Smooth muscle cell (in vitro differentiated cells): ENCODE data around the gene CLDN6. TPM values are rescaled to one million over a fixed set of nuclear protein-coding genes. Genes with fewer than 3 reads are reported as not detected.

ENCODE experiments used
- DNase-seq: peaks from one replicate; lab custom pipeline; 2025; ENCODE audit not compliant: unreplicated experiment; lab: John Stamatoyannopoulos, UW
- H2AFZ ChIP-seq: fragments of 200-600 bp; sonication (generic); 2 replicates; pipeline ENCODE4 v1.6.0; 2016; ENCODE audit warnings: antibody characterized with exemption, low read depth, mild to moderate bottlenecking
- H3F3A ChIP-seq: fragments of 200-600 bp; sonication (generic); 2 replicates; pipeline ENCODE4 v1.6.0; 2017; ENCODE audit warnings: antibody characterized with exemption, low read depth
- H3K27ac ChIP-seq: fragments of 200-600 bp; sonication (generic); 2 replicates; pipeline ENCODE4 v1.5.1; 2016; ENCODE audit warnings: low read depth, mild to moderate bottlenecking
- H3K27me3 ChIP-seq: fragments of 200-600 bp; sonication (generic); 2 replicates; pipeline ENCODE4 v1.6.1; 2016; ENCODE audit warnings: low read depth, mild to moderate bottlenecking
- H3K36me3 ChIP-seq: fragments of 200-600 bp; sonication (generic); 2 replicates; pipeline ENCODE4 v1.5.1; 2016; ENCODE audit warnings: low read depth
- H3K4me1 ChIP-seq: fragments of 200-600 bp; sonication (generic); 2 replicates; pipeline ENCODE4 v1.5.1; 2016; ENCODE audit warnings: low read depth
- H3K4me2 ChIP-seq: fragments of 200-600 bp; sonication (generic); 2 replicates; pipeline ENCODE4 v1.6.0; 2016; ENCODE audit warnings: mild to moderate bottlenecking
- H3K4me3 ChIP-seq: fragments of 200-600 bp; sonication (generic); 2 replicates; pipeline ENCODE4 v1.5.1; 2016; ENCODE audit warnings: mild to moderate bottlenecking
- H3K79me2 ChIP-seq: fragments of 200-600 bp; sonication (generic); 2 replicates; pipeline ENCODE4 v1.6.0; 2016; ENCODE audit warnings: low read depth, mild to moderate bottlenecking
- H3K9ac ChIP-seq: fragments of 200-600 bp; sonication (generic); 2 replicates; pipeline ENCODE4 v1.6.0; 2016; ENCODE audit warnings: low read depth
- H3K9me3 ChIP-seq: fragments of 200-600 bp; sonication (generic); replicated peaks from 2 replicates; pipeline ENCODE4 v1.5.1; 2016; ENCODE audit warnings: low read depth
- H4K20me1 ChIP-seq: fragments of 200-600 bp; sonication (generic); 2 replicates; pipeline ENCODE4 v1.6.0; 2016; ENCODE audit warnings: low read depth
- WGBS: methylation state at CpG from one replicate; pipeline ENCODE4 v1.1.7; 2016; ENCODE audit warnings: low lambda C conversion rate; 5-methylcytosine and 5-hydroxymethylcytosine counted together
- polyA plus RNA-seq: library from polyadenylated mRNA; unstranded; fragments of >200 nt; fragmentation: Nextera tagmentation; extraction: Ambion mirVana; gene quantifications from 2 replicates; pipeline ENCODE4 v1.2.1, GENCODE V29; 2016
- total RNA-seq: library from RNA; depleted of rRNA; stranded (reverse); fragments of >200 nt; gene quantifications from 2 replicates; pipeline ENCODE4 v1.2.3, GENCODE V29; 2014
- TF ChIP-seq, protein P1 (sequence below): fragments of 200-600 bp; sonication (generic); IDR thresholded peaks from 2 replicates; pipeline ENCODE4 v1.5.1; 2017; ENCODE audit warnings: borderline replicate concordance, mild to moderate bottlenecking, antibody characterized with exemption; ENCODE audit not compliant: insufficient read depth, poor library complexity, severe bottlenecking

Gene CLDN6
- total and polyA plus RNA-seq, 2 experiments from 2014 or later = 55.4 to 113 TPM

- no peaks in the 10 kb centered on the region for H3F3A ChIP-seq
- H3K27me3 ChIP-seq = peaks cover 2% of the 10 kb centered on the region
- no peak for DNase-seq
- TF ChIP-seq, protein P1, sequence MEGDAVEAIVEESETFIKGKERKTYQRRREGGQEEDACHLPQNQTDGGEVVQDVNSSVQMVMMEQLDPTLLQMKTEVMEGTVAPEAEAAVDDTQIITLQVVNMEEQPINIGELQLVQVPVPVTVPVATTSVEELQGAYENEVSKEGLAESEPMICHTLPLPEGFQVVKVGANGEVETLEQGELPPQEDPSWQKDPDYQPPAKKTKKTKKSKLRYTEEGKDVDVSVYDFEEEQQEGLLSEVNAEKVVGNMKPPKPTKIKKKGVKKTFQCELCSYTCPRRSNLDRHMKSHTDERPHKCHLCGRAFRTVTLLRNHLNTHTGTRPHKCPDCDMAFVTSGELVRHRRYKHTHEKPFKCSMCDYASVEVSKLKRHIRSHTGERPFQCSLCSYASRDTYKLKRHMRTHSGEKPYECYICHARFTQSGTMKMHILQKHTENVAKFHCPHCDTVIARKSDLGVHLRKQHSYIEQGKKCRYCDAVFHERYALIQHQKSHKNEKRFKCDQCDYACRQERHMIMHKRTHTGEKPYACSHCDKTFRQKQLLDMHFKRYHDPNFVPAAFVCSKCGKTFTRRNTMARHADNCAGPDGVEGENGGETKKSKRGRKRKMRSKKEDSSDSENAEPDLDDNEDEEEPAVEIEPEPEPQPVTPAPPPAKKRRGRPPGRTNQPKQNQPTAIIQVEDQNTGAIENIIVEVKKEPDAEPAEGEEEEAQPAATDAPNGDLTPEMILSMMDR = no peak
- H3K9ac ChIP-seq = no peak overlapping the region
- 93% methylated on average over 8 of the region's 8 CpGs for WGBS
- no peaks in the 10 kb centered on the region for H3K79me2 ChIP-seq
- peaks cover 17% of the 10 kb centered on the region for H3K4me1 ChIP-seq
- no peak overlapping the region for H3K4me3 ChIP-seq
- H3K4me2 ChIP-seq = no peak overlapping the region
- no peak overlapping the region for H2AFZ ChIP-seq
- H3K9me3 ChIP-seq = no peaks in the 10 kb centered on the region
- H3K27ac ChIP-seq = no peak overlapping the region
- no peaks in the 10 kb centered on the region for H3K36me3 ChIP-seq
- peaks cover 76% of the 10 kb centered on the region for H4K20me1 ChIP-seq
These were observed 8.0 kb upstream of the CLDN6 start for GRCh38 chr16:3026003-3026378.

GRCh38 chr16:3025032-3026002, 7.3 kb upstream of the CLDN6 start:
- Histone ChIP-seq H3K9me3 (no peaks in the 10 kb centered on the region), H3K36me3 (no peaks in the 10 kb centered on the region), H3K4me3 (no peak overlapping the region), H4K20me1 (peaks cover 75% of the 10 kb centered on the region), H3K4me2 (no peak overlapping the region), H3K4me1 (peaks cover 17% of the 10 kb centered on the region), H3K9ac (no peak overlapping the region), H3K79me2 (no peaks in the 10 kb centered on the region), H3K27ac (no peak overlapping the region), H3K27me3 (no peaks in the 10 kb centered on the region), H3F3A (no peaks in the 10 kb centered on the region), H2AFZ (no peak overlapping the region)
- 97% methylated on average over 18 of the region's 18 CpGs for WGBS
- TF ChIP-seq, protein P1 = no peak
- DNase-seq = no peak

DNA sequence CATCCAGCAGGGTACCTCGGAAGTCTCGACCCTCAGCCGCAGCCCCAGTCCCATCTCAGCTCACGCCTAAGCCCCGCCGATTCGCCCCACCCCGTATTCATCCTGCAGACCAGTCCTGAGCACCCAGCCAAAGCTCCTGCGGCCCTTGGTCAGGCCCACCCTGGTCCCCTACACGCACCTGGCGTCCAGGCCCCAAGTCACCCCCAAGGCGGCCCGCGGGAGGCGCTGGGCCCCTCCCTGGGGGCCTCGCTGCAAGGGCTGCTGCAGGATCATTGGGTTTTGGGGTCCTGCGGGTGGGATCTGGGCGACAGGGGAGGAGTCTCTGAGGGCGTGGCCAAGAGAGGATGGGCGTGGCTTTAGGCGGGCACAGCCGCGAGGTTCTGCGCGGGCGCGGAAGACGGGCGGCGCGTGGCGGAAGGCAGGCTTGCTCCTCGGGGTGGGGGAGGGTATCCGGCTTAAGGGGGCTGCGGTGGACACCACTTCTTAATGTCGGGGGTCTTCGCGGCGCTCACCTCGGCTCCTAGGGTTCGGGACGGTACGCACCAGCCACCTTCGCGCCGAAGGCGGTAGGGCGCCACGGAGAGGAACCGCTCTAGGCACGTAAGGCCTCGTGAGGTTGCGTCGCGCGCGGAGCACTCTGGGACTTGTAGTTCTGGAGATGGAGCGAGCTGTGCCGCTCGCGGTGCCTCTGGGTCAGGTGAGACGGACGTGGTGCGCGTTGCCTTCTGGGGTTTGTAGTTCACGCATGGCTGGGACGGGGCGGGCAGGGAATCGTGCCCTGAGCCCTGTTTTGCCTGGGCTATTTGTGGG, 5.9 kb upstream of the CLDN6 start, which contains the start of the genes HCFC1R1 and THOC6:
HCFC1R1 (minus strand) TSS at position 274 of the 810 bp plus-strand sequence; CDS start at position 273, 1 bp downstream.
THOC6 (plus strand) TSS at position 367 of the 810 bp plus-strand sequence; CDS start at position 659, 292 bp downstream.
- no peaks in the 10 kb centered on the region for H3K9me3 ChIP-seq
- peaks cover 61% of the 10 kb centered on the region for H4K20me1 ChIP-seq
- H3K36me3 ChIP-seq = no peaks in the 10 kb centered on the region
- H2AFZ ChIP-seq = no peak within 1 kb of the TSS
- H3K4me3 ChIP-seq = peak within 1 kb of the TSS; percentile 86
- TF ChIP-seq, protein P1 = no peak
- H3K9ac ChIP-seq = peak within 1 kb of the TSS; percentile 99
- peak within 1 kb of the TSS; percentile 93 for H3K4me2 ChIP-seq
- no peaks in the 10 kb centered on the region for H3F3A ChIP-seq
- H3K4me1 ChIP-seq = peaks cover 17% of the 10 kb centered on the region
- H3K27me3 ChIP-seq = no peaks in the 10 kb centered on the region
- peak; percentile 89 for DNase-seq
- 2% methylated on average over 65 of the region's 69 CpGs for WGBS
- peak within 1 kb of the TSS; percentile 100 for H3K27ac ChIP-seq
- H3K79me2 ChIP-seq = no peaks in the 10 kb centered on the region
